HepG2 (cell line): Measurements from ENCODE around the gene CCND1. TPM values are rescaled to one million over a fixed set of nuclear protein-coding genes. Genes with fewer than 3 reads are reported as not detected.
A peak's percentile ranks its signal among the peaks of the same experiment; 100 is the strongest.

Experiments
- ATAD3A ChIP-seq: sonication (generic); formaldehyde crosslinking; IDR thresholded peaks from 2 replicates; pipeline ENCODE4 v1.4.0; 2020; ENCODE audit warnings: missing genetic modification reagents
- ERF ChIP-seq: IDR thresholded peaks from 2 replicates; pipeline ENCODE4 v1.6.1; 2018; ENCODE audit warnings: missing biosample characterization, missing genetic modification reagents
- HDAC2 ChIP-seq: sonication (generic); formaldehyde crosslinking; IDR thresholded peaks from 2 replicates; pipeline ENCODE4 v1.4.0; 2020; ENCODE audit warnings: missing genetic modification reagents
- MLX ChIP-seq: IDR thresholded peaks from 2 replicates; pipeline ENCODE4 v1.6.1; 2016
- MYNN ChIP-seq: sonication (generic); formaldehyde crosslinking; IDR thresholded peaks from 2 replicates; pipeline ENCODE4 v1.4.0; 2020; ENCODE audit warnings: mild to moderate bottlenecking, low read depth, missing genetic modification reagents
- NONO ChIP-seq, 2 experiments: fragments of 450-650 bp in 1 of 2; sonication (generic) in 1 of 2; formaldehyde crosslinking in 1 of 2; IDR thresholded peaks in 1 of 2; conservative IDR thresholded peaks in 1 of 2; 2 replicates each; pipeline versions ENCODE4 v1.6.1 to v1.8.0; 2017 to 2022; ENCODE audit warnings: mild to moderate bottlenecking in 1 of 2, missing genetic modification reagents in 1 of 2, moderate library complexity in 1 of 2
- POLR2AphosphoS5 ChIP-seq: IDR thresholded peaks from 2 replicates; pipeline ENCODE4 v1.6.1; 2012; ENCODE audit warnings: low read depth, low read length
- RORA ChIP-seq: sonication (generic); formaldehyde crosslinking; IDR thresholded peaks from 2 replicates; pipeline ENCODE4 v1.5.0; 2020; ENCODE audit warnings: mild to moderate bottlenecking, missing genetic modification reagents, moderate library complexity
- SATB2 ChIP-seq: sonication (generic); formaldehyde crosslinking; IDR thresholded peaks from 2 replicates; pipeline ENCODE4 v1.5.0; 2020; ENCODE audit warnings: missing genetic modification reagents
- SNAPC2 ChIP-seq: sonication (generic); formaldehyde crosslinking; IDR thresholded peaks from 2 replicates; pipeline ENCODE4 v1.8.1; 2022; ENCODE audit warnings: mild to moderate bottlenecking, missing genetic modification reagents
- SNRNP70 ChIP-seq: fragments of 200-400 bp; formaldehyde crosslinking; IDR thresholded peaks from 2 replicates; pipeline ENCODE4 v1.6.1; 2017; ENCODE audit warnings: mild to moderate bottlenecking, low read depth, low read length, moderate library complexity
- SRSF1 ChIP-seq: fragments of 200-400 bp; formaldehyde crosslinking; optimal IDR thresholded peaks from 2 replicates; pipeline ENCODE3; 2017; ENCODE audit warnings: mild to moderate bottlenecking, low read depth, low read length, moderate library complexity
- TFAP4 ChIP-seq: sonication (generic); IDR thresholded peaks from 2 replicates; pipeline ENCODE4 v1.6.1; 2016; ENCODE audit warnings: low read depth, borderline replicate concordance
- TFDP2 ChIP-seq: sonication (generic); formaldehyde crosslinking; IDR thresholded peaks from 2 replicates; pipeline ENCODE4 v1.4.0; 2020; ENCODE audit warnings: missing genetic modification reagents
- ZFP37 ChIP-seq: sonication (generic); formaldehyde crosslinking; IDR thresholded peaks from 2 replicates; pipeline ENCODE4 v1.4.0; 2020; ENCODE audit warnings: missing genetic modification reagents, borderline replicate concordance
- ZNF569 ChIP-seq: sonication (generic); formaldehyde crosslinking; IDR thresholded peaks from 2 replicates; pipeline ENCODE4 v1.5.0; 2020; ENCODE audit warnings: mild to moderate bottlenecking, missing genetic modification reagents, moderate library complexity, borderline replicate concordance
- ZNF574 ChIP-seq: sonication (generic); formaldehyde crosslinking; IDR thresholded peaks from 2 replicates; pipeline ENCODE4 v1.4.0; 2020; ENCODE audit warnings: missing genetic modification reagents
- ZSCAN30 ChIP-seq: sonication (generic); formaldehyde crosslinking; IDR thresholded peaks from 2 replicates; pipeline ENCODE4 v1.5.0; 2020; ENCODE audit warnings: mild to moderate bottlenecking, missing genetic modification reagents
- polyA plus RNA-seq, 8 experiments: library from polyadenylated mRNA; depleted of rRNA in 3 of 8; stranded (reverse) in 7 of 8; unstranded in 1 of 8; fragments of >200 nt; fragmentation: Illumina TruSeq in 4 of 8; extraction: Trizol in 4 of 8; gene quantifications; 2 replicates each; pipeline versions ENCODE4 v1.2.1 to v1.2.3, GENCODE V29; 2011 to 2016; ENCODE audit warnings: low read depth in 4 of 8, missing spikeins in 1 of 8, mixed read lengths in 1 of 8; ENCODE audit not compliant: insufficient read depth in 1 of 8
- total RNA-seq, 5 experiments: library from RNA; depleted of rRNA; stranded (reverse); fragments of >200 nt; fragmentation: Illumina TruSeq; extraction: Trizol; gene quantifications; 2 replicates each; pipeline ENCODE4 v1.2.3, GENCODE V29; 2016; ENCODE audit warnings: low read depth in 1 of 5
- TF ChIP-seq, protein P1 (sequence below): sonication (generic); formaldehyde crosslinking; IDR thresholded peaks from 2 replicates; pipeline ENCODE4 v1.5.0; 2020; ENCODE audit warnings: missing genetic modification reagents
- TF ChIP-seq, protein P2 (sequence below): sonication (generic); formaldehyde crosslinking; IDR thresholded peaks from 2 replicates; pipeline ENCODE4 v1.4.0; 2020; ENCODE audit warnings: mild to moderate bottlenecking, missing genetic modification reagents

The CCND1 gene
- total and polyA plus RNA-seq, 2 of the 13 experiments (the other 11 are each of a cell fraction or from before 2014, with no cell fraction given), result 107 to 136 TPM

DNA sequence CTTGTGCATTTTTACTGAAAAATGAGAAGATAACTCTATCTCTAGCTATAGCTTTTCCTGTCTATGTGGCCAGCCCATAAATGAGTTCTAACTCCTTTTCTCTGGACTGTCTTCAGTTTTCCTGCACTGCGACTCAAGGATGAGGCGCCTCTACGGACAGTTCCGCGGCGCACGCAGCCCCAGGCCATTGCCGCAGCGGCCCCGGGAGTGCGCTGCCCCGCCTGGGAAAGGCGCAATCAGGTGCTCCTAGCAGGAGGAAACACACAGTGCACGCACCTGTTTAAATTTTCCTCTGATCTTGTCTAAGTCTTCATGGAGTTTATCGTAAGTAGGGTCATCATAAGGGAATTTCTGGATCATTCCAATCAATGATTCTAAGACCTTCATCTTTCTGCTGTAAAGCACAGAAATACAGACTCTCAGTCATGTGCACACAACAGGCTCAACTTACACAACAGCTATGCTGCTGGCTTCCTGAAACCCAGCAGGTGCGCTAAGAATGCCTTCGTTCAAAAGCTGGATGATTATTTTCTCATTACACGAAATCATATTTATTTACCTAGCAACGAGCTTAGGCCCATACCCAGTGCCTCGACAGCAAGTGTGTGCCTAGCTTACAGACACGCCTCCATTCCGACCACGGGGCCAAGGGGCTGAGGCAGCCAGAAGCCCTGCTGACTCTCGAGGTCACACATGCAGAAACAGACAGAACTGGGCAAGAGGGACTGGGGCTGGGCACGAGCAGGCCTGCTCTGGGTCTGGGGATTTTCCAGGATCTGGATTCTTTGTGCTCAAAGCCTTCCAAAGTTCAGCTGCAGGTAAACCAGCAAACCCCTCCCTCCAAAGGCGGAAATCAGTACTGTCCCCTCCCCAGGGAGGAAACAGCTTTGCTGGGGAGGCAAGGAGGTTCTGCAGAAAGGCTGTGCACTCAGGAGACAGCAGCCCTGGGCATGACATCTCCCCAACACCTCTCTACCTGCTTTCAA is 27.0 kb downstream of the CCND1 start (continued):
- TF ChIP-seq MLX (CRISPR knock-in tag), result peak; percentile 83
- 0 out of 2 replicates have a peak, but pooled peaks have one; percentile 86 for TF ChIP-seq SNAPC2
- no peak for TF ChIP-seq ATAD3A
- TF ChIP-seq ERF (CRISPR knock-in tag), result peak; percentile 92
- TF ChIP-seq, protein P1, sequence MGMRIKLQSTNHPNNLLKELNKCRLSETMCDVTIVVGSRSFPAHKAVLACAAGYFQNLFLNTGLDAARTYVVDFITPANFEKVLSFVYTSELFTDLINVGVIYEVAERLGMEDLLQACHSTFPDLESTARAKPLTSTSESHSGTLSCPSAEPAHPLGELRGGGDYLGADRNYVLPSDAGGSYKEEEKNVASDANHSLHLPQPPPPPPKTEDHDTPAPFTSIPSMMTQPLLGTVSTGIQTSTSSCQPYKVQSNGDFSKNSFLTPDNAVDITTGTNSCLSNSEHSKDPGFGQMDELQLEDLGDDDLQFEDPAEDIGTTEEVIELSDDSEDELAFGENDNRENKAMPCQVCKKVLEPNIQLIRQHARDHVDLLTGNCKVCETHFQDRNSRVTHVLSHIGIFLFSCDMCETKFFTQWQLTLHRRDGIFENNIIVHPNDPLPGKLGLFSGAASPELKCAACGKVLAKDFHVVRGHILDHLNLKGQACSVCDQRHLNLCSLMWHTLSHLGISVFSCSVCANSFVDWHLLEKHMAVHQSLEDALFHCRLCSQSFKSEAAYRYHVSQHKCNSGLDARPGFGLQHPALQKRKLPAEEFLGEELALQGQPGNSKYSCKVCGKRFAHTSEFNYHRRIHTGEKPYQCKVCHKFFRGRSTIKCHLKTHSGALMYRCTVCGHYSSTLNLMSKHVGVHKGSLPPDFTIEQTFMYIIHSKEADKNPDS (CRISPR knock-in tag), result no peak
- TF ChIP-seq, protein P2, sequence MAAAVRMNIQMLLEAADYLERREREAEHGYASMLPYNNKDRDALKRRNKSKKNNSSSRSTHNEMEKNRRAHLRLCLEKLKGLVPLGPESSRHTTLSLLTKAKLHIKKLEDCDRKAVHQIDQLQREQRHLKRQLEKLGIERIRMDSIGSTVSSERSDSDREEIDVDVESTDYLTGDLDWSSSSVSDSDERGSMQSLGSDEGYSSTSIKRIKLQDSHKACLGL, result peak; percentile 34; the same call in 1 of the 2 replicates
- TF ChIP-seq TFAP4, result peak; percentile 55; the same call in 1 of the 2 replicates
- peak; percentile 96; the same call in 1 of the 2 replicates for TF ChIP-seq ZFP37 (CRISPR knock-in tag)
- TF ChIP-seq ZSCAN30 (CRISPR knock-in tag), result no peak
- no peak for TF ChIP-seq RORA
- TF ChIP-seq HDAC2 (CRISPR knock-in tag), result peak; percentile 90
- no peak for TF ChIP-seq SNRNP70
- TF ChIP-seq ZNF574 (CRISPR knock-in tag), result peak; percentile 67; the same call in 1 of the 2 replicates
- TF ChIP-seq NONO (IDR thresholded peaks at IDR 0.05), result no peak
- no peak for TF ChIP-seq NONO (CRISPR knock-in tag; conservative IDR thresholded peaks at IDR 0.05)
- TF ChIP-seq TFDP2 (CRISPR knock-in tag), result peak; percentile 79; the same call in 1 of the 2 replicates
- no peak for TF ChIP-seq MYNN (CRISPR knock-in tag)
- TF ChIP-seq POLR2AphosphoS5, result peak; percentile 52
- peak; percentile 98 for TF ChIP-seq SRSF1
- no peak for TF ChIP-seq ZNF569 (CRISPR knock-in tag)
- 0 out of 2 replicates have a peak, but pooled peaks have one; percentile 76 for TF ChIP-seq SATB2 (CRISPR knock-in tag)
